Gastroesophageal sphincter (tissue), 4 donors: ENCODE data around the gene DNAJC6. TPM values are rescaled to one million over a fixed set of nuclear protein-coding genes. Genes with fewer than 3 reads are reported as not detected.
A peak's percentile ranks its signal among the peaks of the same experiment; 100 is the strongest.

Source experiments
- ATAC-seq: fragments of 150-250 bp; one replicate; pipeline ENCODE4 v1.9.1; 2016; ENCODE audit warnings: mild to moderate bottlenecking, moderate library complexity
- H3K27ac ChIP-seq, 4 donors: fragments of 200-600 bp; sonication (generic) in 3 of 4; 1 replicate in 3 of 4; 2 replicates in 1 of 4; pipeline ENCODE4 v1.5.1; 2016 to 2019
- H3K27me3 ChIP-seq: fragments of 200-600 bp; sonication (generic); one replicate; pipeline ENCODE4 v1.5.1; 2019
- H3K36me3 ChIP-seq, 2 donors: fragments of 200-600 bp; sonication (generic); one replicate each; pipeline ENCODE4 v1.5.1; 2019; ENCODE audit warnings: control low read depth in 1 of 2
- H3K4me1 ChIP-seq, 3 donors: fragments of 200-600 bp; sonication (generic); 1 replicate in 2 of 3; 2 replicates in 1 of 3; pipeline ENCODE4 v1.5.1; 2016 to 2019; ENCODE audit warnings: control low read depth in 2 of 3
- H3K4me3 ChIP-seq, 2 donors: fragments of 200-600 bp; sonication (generic); one replicate each; pipeline ENCODE4 v1.5.1; 2019; ENCODE audit warnings: mild to moderate bottlenecking in 1 of 2, moderate library complexity in 1 of 2
- H3K9me3 ChIP-seq, 3 donors: fragments of 200-600 bp; sonication (generic); one replicate each; pipeline ENCODE4 v1.5.1; 2017 to 2019; ENCODE audit warnings: control low read depth in 2 of 3
- CTCF ChIP-seq, 4 experiments: fragments of 200-600 bp in 2 of 4; fragments of 450-650 bp in 2 of 4; sonication (generic) in 1 of 4; IDR thresholded peaks; one replicate each; pipeline ENCODE4 v1.5.1; 2017 to 2019; ENCODE audit warnings: antibody characterized with exemption in 4 of 4, mild to moderate bottlenecking in 2 of 4, moderate library complexity in 2 of 4
- EP300 ChIP-seq: sonication (generic); formaldehyde crosslinking; IDR thresholded peaks from one replicate; pipeline ENCODE4 v1.6.1; 2017; ENCODE audit warnings: antibody characterized with exemption, mild to moderate bottlenecking
- POLR2A ChIP-seq, 2 donors: fragments of 450-650 bp; IDR thresholded peaks; one replicate each; pipeline ENCODE4 v1.6.1; 2017; ENCODE audit warnings: antibody characterized with exemption in 2 of 2, mild to moderate bottlenecking in 2 of 2, moderate library complexity in 1 of 2
- POLR2AphosphoS5 ChIP-seq: sonication (generic); formaldehyde crosslinking; IDR thresholded peaks from one replicate; pipeline ENCODE4 v1.6.1; 2017; ENCODE audit warnings: antibody characterized with exemption
- WGBS, 2 donors: methylation state at CpG; one replicate each; pipeline ENCODE4 v1.1.5; 2018; ENCODE audit warnings: low coverage in 1 of 2; 5-methylcytosine and 5-hydroxymethylcytosine counted together
- total RNA-seq, 4 donors: library from RNA; depleted of rRNA; stranded (reverse); fragments of >200 nt; gene quantifications; one replicate each; pipeline ENCODE4 v1.1.0, GENCODE V29; 2016

Gene DNAJC6
- total RNA-seq, 4 donors from 2014 or later, result 2.0 to 5.3 (median 3.2) TPM

GRCh38 chr1:65423884-65424572, 114.7 kb downstream of the DNAJC6 start:
- 80 to 84% methylated on average over 2 of the region's 2 CpGs for WGBS, 2 donors
- Histone ChIP-seq H3K4me1 (peaks cover 0 to 47% (median 27%) of the 10 kb centered on the region in 3 donors), H3K27ac (no peak overlapping the region), H3K4me3 (no peak overlapping the region), H3K9me3 (no peaks in the 10 kb centered on the region), H3K36me3 (peaks cover 3 to 39% of the 10 kb centered on the region in 2 donors), H3K27me3 (no peaks in the 10 kb centered on the region)
- TF ChIP-seq POLR2A (IDR thresholded peaks at IDR 0.05) (no peak), POLR2AphosphoS5 (no peak), CTCF (IDR thresholded peaks at IDR 0.05) (no peak), EP300 (no peak)
- no peak for ATAC-seq

GRCh38 chr1:65424573-65424889, 115.2 kb downstream of the DNAJC6 start:
- Histone ChIP-seq H3K9me3 (no peaks in the 10 kb centered on the region), H3K4me1 (peaks cover 0 to 42% (median 24%) of the 10 kb centered on the region in 3 donors), H3K27ac (no peak overlapping the region), H3K27me3 (no peaks in the 10 kb centered on the region), H3K36me3 (peaks cover 3 to 43% of the 10 kb centered on the region in 2 donors), H3K4me3 (no peak overlapping the region)
- 43 to 82% methylated on average over 1 of the region's 1 CpG for WGBS, 2 donors
- no peak for ATAC-seq
- TF ChIP-seq POLR2A (IDR thresholded peaks at IDR 0.05) (no peak), POLR2AphosphoS5 (no peak), CTCF (IDR thresholded peaks at IDR 0.05) (no peak), EP300 (no peak)

GRCh38 chr1:65425006-65425405, 115.7 kb downstream of the DNAJC6 start:
- Histone ChIP-seq H3K9me3 (no peaks in the 10 kb centered on the region), H3K27me3 (no peaks in the 10 kb centered on the region), H3K36me3 (peaks cover 3 to 46% of the 10 kb centered on the region in 2 donors), H3K27ac (no peak overlapping the region), H3K4me1 (peaks cover 0 to 44% (median 24%) of the 10 kb centered on the region in 3 donors), H3K4me3 (no peak overlapping the region)
- 90 to 93% methylated on average over 2 of the region's 2 CpGs for WGBS, 2 donors
- no peak for ATAC-seq
- TF ChIP-seq CTCF (IDR thresholded peaks at IDR 0.05), result no peak
- TF ChIP-seq POLR2A (IDR thresholded peaks at IDR 0.05), result no peak
- no peak for TF ChIP-seq POLR2AphosphoS5
- no peak for TF ChIP-seq EP300

- H3K4me1 ChIP-seq, result peaks cover 0 to 51% (median 24%) of the 10 kb centered on the region in 3 donors
Observed at GRCh38 chr1:65425697-65426096, 116.4 kb downstream of the DNAJC6 start.

GRCh38 chr1:65429078-65429477, 119.7 kb downstream of the DNAJC6 start:
- H3K4me1 ChIP-seq, result peaks cover 0 to 37% (median 3%) of the 10 kb centered on the region in 3 donors
- no peak overlapping the region for H3K4me3 ChIP-seq
- ATAC-seq, result no peak
- H3K27me3 ChIP-seq, result no peaks in the 10 kb centered on the region
- no peak for TF ChIP-seq CTCF (IDR thresholded peaks at IDR 0.05)
- TF ChIP-seq POLR2A (IDR thresholded peaks at IDR 0.05), result no peak
- TF ChIP-seq POLR2AphosphoS5, result no peak
- no peak for TF ChIP-seq EP300
- no peaks in the 10 kb centered on the region for H3K9me3 ChIP-seq
- 85% methylated on average over 2 of the region's 2 CpGs; no CpG with 5 or more reads in 1 of the 2 donors for WGBS, 2 donors
- H3K36me3 ChIP-seq, result peaks cover 3 to 77% of the 10 kb centered on the region in 2 donors
- peak overlapping the region in 3 of 4 donors; percentile 2 to 58 (median 25) for H3K27ac ChIP-seq

More at GRCh38 chr1:65425697-65426096, 116.4 kb downstream of the DNAJC6 start:
- H3K9me3 ChIP-seq, result no peaks in the 10 kb centered on the region
- peak overlapping the region in 2 of 4 donors; percentile 17 to 31 for H3K27ac ChIP-seq
- H3K36me3 ChIP-seq, result peaks cover 3 to 53% of the 10 kb centered on the region in 2 donors
- ATAC-seq, result no peak
- TF ChIP-seq POLR2AphosphoS5 (no peak), POLR2A (IDR thresholded peaks at IDR 0.05) (no peak), EP300 (no peak)
- no peaks in the 10 kb centered on the region for H3K27me3 ChIP-seq
- WGBS, 2 donors, result 75 to 77% methylated on average over 3 of the region's 3 CpGs
- H3K4me3 ChIP-seq, result no peak overlapping the region
